ENCODE data around the gene KIT. TPM values are rescaled to one million over a fixed set of nuclear protein-coding genes. Genes with fewer than 3 reads are reported as not detected.

The KIT gene
- total RNA-seq, 1 experiment from 2014 or later = 0.02 TPM

DNA sequence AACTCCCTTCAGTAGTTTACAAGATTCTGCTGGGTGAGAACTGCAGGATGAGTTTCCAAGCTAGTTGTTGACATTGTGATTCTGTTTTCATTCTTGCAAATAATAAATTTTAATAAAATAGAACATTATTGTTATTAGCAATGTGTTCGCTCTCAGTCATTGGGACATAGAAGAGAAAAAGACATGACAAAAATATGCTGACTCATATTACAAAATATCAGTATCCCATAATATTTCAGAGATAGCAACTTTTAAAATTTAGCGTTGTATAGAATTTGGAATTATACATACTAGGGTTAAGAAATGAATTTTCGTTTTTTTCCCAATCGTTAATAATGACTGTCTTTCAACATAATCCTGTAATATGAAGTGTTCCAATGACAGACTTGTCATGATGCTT lies 45.4 kb downstream of the KIT start:
- no peak for DNase-seq (ENCODE audit: low read depth)

DNA sequence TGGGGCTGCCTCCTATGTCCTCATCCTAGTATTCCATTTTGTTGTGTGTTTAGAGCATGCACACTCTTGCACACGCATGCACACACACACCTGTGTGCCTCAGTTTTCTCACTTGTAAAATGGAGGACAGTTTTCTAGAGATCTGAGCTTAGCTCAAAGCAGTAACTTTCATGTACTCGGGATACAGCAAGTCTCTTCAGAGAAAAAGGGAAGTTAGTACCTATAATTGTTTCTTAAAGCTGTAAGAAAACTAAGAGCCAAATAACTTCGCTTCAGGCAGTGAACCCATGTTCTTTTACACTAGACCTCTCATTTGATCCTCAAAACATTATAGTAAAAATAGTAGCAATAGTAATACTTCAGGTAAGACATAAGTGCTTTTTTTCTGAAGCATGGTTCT lies 49.6 kb downstream of the KIT start:
- DNase-seq (ENCODE audit: low read depth) = no peak

DNA sequence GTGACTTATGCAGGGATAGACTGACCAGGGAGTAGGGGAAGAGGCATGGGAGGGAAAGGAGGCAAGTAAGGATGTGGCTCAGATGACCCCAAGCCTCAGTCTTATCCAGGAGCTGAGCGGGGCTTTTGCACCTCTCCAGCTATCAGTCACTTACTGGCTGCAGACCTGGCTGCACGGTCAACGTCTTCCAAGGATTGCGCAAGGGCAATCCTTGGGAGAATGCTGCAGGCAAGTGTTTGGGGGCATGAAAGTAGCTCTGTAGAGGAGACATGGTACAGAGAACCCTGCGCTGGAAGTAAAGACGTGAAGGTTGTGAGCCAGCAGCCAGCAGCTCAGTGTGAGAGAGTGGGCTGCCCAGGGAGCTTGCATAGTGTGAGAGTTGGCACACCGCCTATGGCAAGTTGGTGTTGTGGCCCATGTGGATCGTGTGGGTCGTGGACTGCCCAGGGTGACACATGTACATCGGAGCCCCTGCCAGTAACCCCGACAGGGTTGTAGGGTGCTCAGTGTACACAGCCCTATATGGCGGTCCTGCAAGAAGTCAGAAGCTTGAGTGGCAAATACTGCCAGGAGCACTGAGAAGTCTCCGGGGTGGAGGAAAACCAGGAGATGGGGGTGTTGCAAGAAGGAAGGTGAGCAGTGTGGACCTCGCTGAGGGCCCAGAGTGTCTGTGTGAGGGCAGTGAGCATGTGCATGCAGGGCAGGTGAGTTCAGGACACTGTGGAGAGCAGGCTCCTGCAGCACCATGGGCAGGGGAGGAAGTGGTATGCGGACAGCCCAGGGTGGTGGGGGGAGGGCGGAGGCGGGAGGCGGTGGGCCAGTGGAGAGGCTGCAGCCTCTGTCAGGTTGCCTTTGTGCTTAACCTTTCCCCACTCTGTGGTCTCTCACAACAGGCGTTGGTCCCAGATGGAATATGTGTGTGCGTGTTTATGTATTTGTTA lies 50.9 kb downstream of the KIT start:
- DNase-seq (ENCODE audit: low read depth) = no peak

DNA sequence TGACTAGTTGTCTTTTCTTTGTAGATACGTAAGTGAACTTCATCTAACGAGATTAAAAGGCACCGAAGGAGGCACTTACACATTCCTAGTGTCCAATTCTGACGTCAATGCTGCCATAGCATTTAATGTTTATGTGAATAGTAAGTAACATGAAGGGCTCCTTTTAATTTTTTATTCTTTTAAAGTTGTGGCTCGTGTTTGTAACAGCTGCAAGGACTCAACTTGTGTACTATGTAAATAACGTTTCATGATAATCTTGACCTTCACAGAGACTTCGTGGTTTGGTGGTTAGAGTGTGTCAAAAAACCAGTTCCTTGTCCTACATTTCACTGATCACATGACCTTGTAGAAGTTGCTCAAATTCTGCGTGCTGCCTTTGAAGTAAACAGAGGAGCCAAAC lies 51.6 kb downstream of the KIT start:
- DNase-seq (ENCODE audit: low read depth) = no peak

DNA sequence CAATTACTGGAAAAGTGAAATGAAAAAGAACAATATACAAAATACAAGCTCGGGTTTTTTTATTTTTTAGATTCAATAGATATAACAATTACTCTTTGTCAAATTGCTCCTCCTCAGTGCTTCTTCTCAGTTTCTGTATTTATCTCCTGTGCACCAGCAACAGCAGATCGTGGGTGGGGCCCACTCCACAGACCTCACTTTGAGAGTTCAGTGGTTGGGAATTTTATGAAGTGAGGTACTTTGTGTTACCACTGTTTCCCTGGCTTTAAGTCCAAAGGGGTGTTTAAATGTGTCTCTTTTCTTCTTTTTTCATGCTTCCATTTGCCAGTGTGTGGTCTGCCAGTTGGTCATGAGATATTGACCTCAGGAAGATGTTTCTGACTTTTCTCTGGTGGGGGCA lies 54.4 kb downstream of the KIT start:
- DNase-seq (ENCODE audit: low read depth) = no peak

DNA sequence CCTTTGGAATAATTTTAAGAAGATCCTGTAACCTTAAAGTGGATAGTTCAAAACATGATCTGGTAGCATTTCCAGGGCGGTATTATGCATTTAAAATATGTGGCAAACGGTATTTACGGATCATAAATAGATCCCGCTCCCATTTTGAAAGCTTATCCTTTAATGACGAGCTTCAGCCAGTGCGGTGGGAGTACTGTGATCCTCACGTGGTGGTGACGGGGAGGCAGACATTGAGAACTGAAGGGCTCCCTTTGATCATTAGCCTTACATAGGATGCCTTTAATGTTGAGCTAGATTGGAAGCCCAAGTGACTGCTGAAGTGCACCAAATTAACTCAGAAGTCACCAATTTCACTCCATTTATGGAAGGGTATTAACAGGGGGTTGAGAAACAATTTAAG lies 56.9 kb downstream of the KIT start:
- DNase-seq (ENCODE audit: low read depth) = no peak

DNA sequence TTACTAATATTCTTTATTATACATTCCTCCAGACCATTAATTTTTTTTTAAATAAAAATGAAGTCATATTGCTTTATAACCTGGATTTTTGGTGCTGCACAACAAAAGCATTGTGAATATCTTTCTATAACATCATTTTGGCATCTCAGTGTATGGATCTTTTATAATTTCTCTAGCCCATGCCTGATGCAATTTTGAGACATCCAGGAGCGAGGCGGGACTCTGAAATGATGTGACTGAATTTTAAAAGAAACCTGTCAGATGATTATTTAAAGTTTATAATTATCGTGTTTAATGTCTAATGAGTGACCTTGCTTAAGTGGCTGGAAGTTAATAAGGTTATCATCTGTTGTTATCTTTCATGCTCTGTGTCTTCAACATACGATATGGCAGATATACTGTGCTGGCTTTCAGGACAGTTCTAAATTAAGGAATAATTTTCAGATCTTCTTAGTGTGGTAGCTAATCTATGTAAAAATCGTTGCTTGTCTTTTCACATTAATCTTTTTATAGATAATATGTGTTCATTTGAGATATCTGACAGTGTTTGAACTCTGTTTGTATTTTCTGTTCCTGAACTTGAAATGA lies 58.8 kb downstream of the KIT start:
- no peak for DNase-seq (ENCODE audit: low read depth)

DNA sequence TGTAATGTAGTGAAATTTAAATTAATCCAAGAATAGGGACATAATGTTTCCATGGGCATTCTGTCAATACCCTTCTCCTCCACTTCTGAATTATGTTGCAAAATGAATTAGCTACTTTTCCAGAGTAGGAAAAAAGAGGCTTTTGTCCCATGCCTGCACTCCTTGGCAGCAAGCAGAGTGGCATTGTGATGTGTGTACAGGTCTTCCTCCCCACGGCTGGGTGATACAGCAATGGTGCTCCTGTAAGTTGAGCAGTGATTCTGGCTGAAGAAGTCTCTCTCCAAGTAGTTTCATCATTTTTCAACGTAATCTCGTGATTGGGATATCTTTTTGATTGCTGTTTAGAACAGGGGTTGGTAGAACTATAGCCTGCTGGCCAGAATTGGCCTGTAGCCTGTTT lies 59.9 kb downstream of the KIT start:
- no peak for DNase-seq (ENCODE audit: low read depth)

DNA sequence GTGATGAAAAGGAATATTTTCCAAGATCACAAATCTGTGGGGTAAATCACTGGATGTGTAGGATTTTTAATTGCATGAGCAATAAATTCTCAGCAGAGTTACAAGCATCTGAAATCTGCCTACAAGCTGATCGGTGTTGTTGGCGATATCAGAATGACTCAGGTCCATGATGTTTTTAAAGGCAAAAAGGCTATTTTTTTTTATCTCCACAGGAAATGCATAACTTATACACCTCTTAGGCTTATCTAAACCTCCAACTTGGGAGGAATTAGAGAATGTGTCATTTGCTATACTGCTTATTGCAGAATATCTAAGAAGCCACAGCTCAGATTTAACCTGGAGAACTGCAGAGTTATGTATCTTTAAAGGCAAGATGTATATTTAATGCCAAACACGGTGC lies 61.6 kb downstream of the KIT start:
- DNase-seq (ENCODE audit: low read depth) = peak; percentile 6

DNA sequence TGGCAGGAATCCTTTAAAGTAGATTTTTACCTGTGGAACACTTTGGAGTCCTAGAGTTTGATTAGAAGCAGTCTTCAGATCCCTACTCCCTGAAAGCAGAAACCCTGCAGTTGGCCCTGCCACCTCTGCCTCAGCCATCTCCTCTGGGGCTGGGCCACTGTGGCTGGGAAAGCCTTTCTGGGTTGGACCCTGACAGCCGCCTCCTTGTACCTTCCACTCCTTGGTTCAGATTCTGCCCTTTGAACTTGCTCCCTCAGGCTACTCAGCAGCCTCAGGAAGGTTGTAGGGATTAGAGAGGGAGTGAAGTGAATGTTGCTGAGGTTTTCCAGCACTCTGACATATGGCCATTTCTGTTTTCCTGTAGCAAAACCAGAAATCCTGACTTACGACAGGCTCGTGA lies 65.5 kb downstream of the KIT start:
- no peak for DNase-seq (ENCODE audit: low read depth)

DNA sequence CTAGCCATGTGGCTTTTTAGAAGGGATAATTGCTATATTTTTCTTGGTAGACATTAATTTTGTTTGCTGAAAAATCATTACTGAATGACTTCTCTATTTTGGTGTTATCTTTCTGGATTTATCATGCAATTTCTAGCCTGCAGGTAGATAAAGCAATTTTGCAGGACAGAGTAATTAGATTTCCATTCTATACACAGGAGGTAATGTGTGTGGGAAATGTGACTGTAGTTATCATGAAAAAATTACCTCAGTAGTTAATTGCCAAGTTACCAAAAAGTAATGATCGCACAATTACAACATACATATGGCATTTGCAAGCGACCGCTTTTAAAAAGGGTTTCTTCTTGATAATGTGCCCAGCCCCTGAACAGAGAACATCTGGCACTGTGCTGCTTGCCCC lies 66.1 kb downstream of the KIT start:
- DNase-seq (ENCODE audit: low read depth) = no peak

DNA sequence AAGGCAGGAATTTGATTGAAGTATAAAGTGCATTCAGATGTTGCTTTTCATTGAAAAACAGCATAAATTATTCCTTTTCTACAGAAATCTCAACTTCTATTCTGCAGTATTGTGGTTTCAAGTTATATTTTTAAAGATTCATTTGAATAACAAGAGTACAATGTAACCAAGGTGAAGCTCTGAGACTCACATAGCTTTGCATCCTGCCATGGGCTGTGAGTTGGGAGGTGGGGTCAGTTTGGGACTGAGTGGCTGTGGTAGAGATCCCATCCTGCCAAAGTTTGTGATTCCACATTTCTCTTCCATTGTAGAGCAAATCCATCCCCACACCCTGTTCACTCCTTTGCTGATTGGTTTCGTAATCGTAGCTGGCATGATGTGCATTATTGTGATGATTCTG lies 69.2 kb downstream of the KIT start:
- no peak for DNase-seq (ENCODE audit: low read depth)

DNA sequence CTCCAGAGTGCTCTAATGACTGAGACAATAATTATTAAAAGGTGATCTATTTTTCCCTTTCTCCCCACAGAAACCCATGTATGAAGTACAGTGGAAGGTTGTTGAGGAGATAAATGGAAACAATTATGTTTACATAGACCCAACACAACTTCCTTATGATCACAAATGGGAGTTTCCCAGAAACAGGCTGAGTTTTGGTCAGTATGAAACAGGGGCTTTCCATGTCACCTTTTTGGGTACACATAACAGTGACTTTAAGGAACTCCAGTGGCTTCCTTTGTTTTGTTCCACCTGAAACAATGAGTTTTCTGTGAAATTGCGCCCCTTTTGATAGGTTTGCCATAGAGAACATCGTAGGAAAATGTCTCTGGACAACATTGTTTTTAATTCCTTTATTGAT lies 69.6 kb downstream of the KIT start:
- DNase-seq (ENCODE audit: low read depth) = no peak

DNA sequence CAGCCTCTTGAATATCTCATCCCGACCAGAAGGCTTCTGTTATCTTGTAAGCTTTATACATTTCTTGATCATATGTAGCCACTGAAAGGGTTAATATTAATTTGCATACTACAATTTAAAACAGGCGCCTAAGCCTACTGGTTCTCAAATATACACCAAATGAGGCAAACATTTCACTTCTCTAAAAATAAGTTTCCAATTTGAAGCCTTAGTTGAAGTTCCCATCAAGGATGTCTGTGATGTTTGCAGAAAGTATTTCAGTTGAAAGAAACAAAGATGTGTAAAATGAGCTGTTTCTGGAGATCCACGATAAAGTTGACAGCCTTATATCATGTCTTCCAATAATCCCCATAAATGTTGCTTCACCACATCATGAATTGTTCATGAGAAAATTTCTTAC lies 70.6 kb downstream of the KIT start:
- no peak for DNase-seq (ENCODE audit: low read depth)

DNA sequence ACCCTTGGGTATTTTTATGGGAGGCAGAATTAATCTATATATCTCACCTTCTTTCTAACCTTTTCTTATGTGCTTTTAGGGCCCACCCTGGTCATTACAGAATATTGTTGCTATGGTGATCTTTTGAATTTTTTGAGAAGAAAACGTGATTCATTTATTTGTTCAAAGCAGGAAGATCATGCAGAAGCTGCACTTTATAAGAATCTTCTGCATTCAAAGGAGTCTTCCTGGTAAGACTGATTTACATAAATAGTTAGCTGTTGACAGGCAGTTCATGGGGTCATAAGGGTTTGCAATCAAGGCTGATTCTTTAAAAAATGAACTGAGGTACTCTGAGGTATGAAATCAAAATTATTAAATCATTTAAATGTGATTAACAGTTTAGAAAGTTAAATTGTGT lies 71.5 kb downstream of the KIT start:
- DNase-seq (ENCODE audit: low read depth) = no peak

DNA sequence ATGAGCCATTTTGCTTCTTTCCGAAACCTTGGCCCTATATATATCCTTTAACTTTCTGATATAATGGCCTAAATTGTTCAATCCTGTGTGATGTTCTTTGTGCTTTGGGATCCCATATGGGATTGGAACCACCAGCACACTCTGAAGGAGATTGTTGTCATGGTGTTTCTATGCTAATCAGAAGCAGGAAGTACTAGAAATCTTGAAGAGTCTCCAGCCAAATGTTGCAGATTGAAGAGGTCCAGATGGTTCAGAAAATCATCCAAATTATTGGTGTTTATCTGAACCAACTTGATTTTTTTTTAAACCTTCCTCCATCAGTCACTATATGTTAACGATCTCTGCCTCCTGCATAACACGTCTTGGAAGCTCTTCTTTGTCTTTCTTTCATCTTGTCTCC lies 72.8 kb downstream of the KIT start:
- DNase-seq (ENCODE audit: low read depth) = no peak

DNA sequence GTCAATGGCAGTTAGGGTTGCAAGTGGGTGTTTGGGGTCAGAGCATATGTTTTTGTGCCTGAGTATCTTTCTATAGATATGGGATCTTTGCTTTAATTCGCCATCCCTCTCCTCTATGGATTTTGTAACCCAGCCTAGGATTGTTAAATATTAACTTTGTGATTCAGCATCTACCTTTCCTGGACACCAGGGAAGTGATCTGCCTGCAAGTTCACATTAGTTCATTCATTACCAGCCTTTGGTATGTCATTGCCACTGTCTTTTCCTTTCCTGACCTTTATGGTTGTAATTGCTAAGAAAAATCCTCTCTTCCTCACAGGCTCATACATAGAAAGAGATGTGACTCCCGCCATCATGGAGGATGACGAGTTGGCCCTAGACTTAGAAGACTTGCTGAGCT lies 73.8 kb downstream of the KIT start:
- DNase-seq (ENCODE audit: low read depth) = no peak

DNA sequence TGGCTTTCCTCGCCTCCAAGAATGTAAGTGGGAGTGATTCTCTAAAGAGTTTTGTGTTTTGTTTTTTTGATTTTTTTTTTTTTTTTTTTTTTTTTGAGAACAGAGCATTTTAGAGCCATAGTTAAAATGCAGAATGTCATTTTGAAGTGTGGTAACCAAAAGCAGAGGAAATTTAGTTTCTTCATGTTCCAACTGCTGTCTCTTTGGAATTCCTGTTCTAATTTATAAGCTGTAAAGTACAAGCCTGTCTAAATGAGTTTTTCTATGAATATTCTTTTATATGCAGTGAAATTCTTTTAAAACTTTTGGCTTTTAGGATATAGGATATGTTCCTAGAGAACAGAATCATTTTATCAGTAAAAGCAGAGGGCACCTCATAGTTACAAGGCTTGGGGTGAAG lies 74.2 kb downstream of the KIT start:
- DNase-seq (ENCODE audit: low read depth) = no peak

DNA sequence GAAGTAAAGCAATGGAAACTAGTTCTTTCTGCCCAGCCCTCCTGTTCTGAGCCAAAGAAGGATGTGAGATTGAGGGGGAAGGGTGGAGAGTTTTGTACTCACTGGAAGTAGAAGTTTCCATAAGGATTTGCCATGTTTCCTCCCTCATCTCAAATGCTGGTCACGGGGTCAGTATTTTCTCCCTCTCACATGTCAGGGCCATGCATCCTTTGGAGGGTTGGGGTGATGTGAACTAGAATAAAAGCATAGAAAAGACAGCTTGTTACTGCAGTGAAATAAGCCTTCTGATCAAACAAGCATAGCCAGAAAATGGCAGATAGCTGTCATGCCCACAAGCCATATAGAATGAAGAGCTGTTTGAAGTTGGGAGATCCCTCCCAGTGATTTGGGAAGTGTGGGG lies 79.7 kb downstream of the KIT start:
- DNase-seq (ENCODE audit: low read depth) = no peak

DNA sequence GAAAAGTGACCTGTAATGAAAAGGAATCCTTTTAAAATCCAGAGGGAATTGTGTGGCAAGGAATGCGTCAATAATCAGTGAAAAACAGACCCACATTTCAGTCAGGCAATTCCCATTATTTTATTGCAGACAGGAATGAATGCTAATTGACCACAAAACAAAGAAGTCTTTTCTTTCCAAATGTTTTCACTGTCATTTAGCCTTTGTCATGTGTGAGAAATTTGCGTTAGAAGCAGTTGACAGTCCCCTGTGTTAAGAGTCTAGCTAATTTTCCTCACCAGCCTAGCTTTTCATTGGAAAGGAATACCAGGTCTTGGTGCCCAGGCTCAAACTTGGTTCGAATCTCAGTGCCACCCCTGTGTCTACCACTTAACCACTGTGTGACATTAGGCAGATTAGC lies 83.4 kb downstream of the KIT start:
- no peak for DNase-seq (ENCODE audit: low read depth)

DNA sequence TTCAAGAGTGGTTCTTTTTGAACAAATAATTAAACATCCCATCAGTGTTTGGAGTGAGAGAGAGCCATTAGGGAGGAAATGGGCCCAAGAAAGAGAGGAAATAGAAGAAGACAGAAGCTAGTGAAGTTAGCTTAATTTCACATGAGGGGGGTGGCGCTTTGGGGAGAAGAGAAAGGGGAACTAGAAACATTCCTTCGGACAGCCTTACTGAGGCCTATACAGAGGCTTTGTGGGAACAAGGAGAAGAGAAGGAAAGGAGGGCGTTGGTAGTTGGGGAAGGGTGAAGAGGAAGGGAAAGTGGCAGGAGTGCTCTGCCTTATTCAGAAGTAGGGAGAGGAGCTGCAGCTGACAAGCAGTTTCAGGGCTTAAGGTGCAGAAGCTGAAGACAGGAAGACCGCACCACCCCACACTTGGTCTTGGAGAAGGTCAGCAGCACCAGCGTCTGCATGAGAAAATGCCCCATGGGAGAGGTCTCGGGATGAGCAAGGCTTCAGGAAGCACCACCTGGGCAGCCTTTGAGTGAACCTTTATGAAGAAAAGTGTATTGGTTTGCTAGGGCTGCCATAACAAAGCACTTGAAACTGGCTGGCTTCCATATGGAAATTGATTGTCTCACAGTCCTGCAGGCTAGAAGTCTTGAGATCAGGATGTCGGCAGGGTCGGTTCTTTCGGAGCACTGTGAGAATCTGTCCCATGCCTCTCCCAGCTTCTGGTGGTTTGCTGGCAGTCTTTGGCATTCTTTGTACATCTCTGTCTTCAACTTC lies 85.1 kb downstream of the KIT start:
- no peak for DNase-seq (ENCODE audit: low read depth)

DNA sequence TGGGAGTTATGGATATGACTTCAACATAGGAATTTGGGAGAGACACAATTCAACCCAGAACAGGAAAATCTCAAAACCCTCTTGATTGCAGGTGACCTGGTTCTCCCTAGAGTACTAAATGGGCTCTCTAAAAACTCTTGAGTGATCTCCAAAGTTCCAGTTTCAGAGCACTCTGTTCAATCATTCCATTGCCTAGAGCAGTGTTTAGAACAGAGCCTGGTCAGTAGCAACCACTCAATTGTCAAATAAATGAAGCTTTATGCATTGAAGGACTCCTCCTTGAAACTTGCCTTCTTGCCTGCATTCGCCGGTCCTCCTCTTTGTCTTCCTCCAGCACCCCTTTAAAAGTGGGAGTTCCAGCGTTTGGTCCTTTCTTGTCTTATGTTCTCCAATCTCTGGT lies 85.8 kb downstream of the KIT start:
- DNase-seq (ENCODE audit: low read depth) = no peak

DNA sequence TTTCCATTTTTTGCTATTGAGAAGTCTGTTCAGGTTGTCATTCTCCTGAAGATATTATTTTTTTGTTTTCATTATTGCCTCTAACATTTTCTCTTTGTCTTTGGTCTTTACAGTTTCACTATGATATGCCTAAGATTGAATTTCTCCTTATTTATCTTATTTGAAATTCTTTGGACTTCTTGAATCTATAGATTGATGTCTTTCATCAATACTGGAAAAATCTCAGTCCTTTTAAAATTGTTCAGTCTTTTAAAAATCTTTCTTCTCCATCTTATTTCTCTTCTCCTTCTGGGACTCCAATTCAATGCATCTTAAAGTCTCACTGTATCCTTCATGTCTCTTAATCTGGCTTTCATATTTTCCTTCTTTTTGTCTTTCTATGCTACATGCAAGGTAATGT lies 86.7 kb downstream of the KIT start:
- DNase-seq (ENCODE audit: low read depth) = no peak
